Smooth muscle cell of the coronary artery (primary cell): ENCODE data around the gene PGRMC1. TPM values are rescaled to one million over a fixed set of nuclear protein-coding genes. Genes with fewer than 3 reads are reported as not detected.

ENCODE experiments used
- total RNA-seq: library from RNA; depleted of rRNA; stranded (reverse); fragments of >200 nt; gene quantifications from 2 replicates; pipeline ENCODE4 v1.2.3, GENCODE V29; 2014; ENCODE audit warnings: low replicate concordance

The PGRMC1 gene
- total RNA-seq: 94.2 and 106 TPM in 2 replicates

GRCh38 chrX:119235872-119236622, at the start of gene PGRMC1:
PGRMC1 (plus strand) TSS chrX:119236285; CDS start chrX:119236364, 79 bp downstream.

Other genes with a start within 250 kb of the PGRMC1 start
- gene CT47C1, start 163.3 kb upstream of the PGRMC1 start, total RNA-seq: not detected in 2 replicates
- gene KIAA1210, start 108.5 kb upstream of the PGRMC1 start, total RNA-seq: not detected in 2 replicates
- gene SLC25A43, start 163.1 kb downstream of the PGRMC1 start, total RNA-seq: 15.1 and 15.6 TPM in 2 replicates
- 152 and 222 TPM in 2 replicates for gene SLC25A5, start 232.2 kb downstream of the PGRMC1 start, total RNA-seq